B cell (primary cell): ENCODE data around the gene LY9. TPM values are rescaled to one million over a fixed set of nuclear protein-coding genes. Genes with fewer than 3 reads are reported as not detected.

Source experiments
- ATAC-seq: fragments of 200-7000 bp; cut with Tn5 transposase; one replicate; pipeline ENCODE4 v1.10.0; 2021; ENCODE audit warnings: low read depth, mild to moderate bottlenecking, moderate number of reproducible peaks, moderate library complexity
- CTCF ChIA-PET: fragments of 350-600 bp; sonication (Branson Sonifier 250); formaldehyde crosslinking; loops from one replicate; lab custom pipeline; 2021; ENCODE audit warnings: antibody characterized with exemption, inconsistent platforms; lab: Charles Lee
- POLR2A ChIA-PET: fragments of 350-600 bp; sonication (Branson Sonifier 250); formaldehyde crosslinking; loops from one replicate; lab custom pipeline; 2021; ENCODE audit warnings: antibody characterized with exemption; lab: Charles Lee
- DNase-seq: peaks from one replicate; pipeline ENCODE4 v3.0.0; 2013
- H2AFZ ChIP-seq: 2 replicates; pipeline ENCODE4 v1.6.1; 2012; ENCODE audit warnings: mild to moderate bottlenecking, low read depth, low read length; ENCODE audit not compliant: insufficient read depth, poor library complexity, severe bottlenecking
- H3K27ac ChIP-seq, 2 donors: 1 replicate in 1 of 2; 2 replicates in 1 of 2; pipeline ENCODE4 v1.5.1; 2012 to 2013; ENCODE audit warnings: low read length in 2 of 2, mild to moderate bottlenecking in 2 of 2, moderate library complexity in 1 of 2
- H3K27me3 ChIP-seq, 4 experiments: fragments of 200-600 bp in 1 of 4; sonication (generic) in 1 of 4; replicated peaks in 1 of 4; 1 replicate in 2 of 4; 2 replicates in 2 of 4; pipeline versions ENCODE4 v1.6.1 to v1.7.0; 2013 to 2016; ENCODE audit warnings: low read length in 3 of 4, mild to moderate bottlenecking in 2 of 4, mixed read lengths in 1 of 4, moderate library complexity in 1 of 4; ENCODE audit not compliant: insufficient read depth in 4 of 4, control insufficient read depth in 3 of 4; ENCODE audit errors: control extremely low read depth in 1 of 4
- H3K36me3 ChIP-seq, 2 experiments: replicated peaks in 1 of 2; 1 replicate in 1 of 2; 2 replicates in 1 of 2; pipeline versions ENCODE4 v1.6.1 to v1.7.1; 2013; ENCODE audit warnings: low read length in 1 of 2; ENCODE audit not compliant: insufficient read depth in 2 of 2, control insufficient read depth in 1 of 2; ENCODE audit errors: control extremely low read depth in 1 of 2, extremely low read depth in 1 of 2
- H3K4me1 ChIP-seq, 2 donors: fragments of 200-600 bp in 1 of 2; sonication (generic) in 1 of 2; 1 replicate in 1 of 2; 2 replicates in 1 of 2; pipeline versions ENCODE4 v1.5.1 to v1.6.1; 2013 to 2017; ENCODE audit warnings: low read length in 2 of 2; ENCODE audit not compliant: control insufficient read depth in 2 of 2, insufficient read depth in 2 of 2
- H3K4me2 ChIP-seq: replicated peaks from 2 replicates; pipeline ENCODE3; 2012; ENCODE audit warnings: mild to moderate bottlenecking, low read depth, low read length; ENCODE audit not compliant: poor library complexity, severe bottlenecking
- H3K4me3 ChIP-seq, 5 experiments: fragments of 200-600 bp in 1 of 5; sonication (generic) in 1 of 5; 1 replicate in 3 of 5; 2 replicates in 2 of 5; pipeline versions ENCODE4 v1.5.1 to v1.7.0; 2011 to 2016; ENCODE audit warnings: low read length in 4 of 5, mild to moderate bottlenecking in 4 of 5, low read depth in 2 of 5, control low read depth in 1 of 5, moderate library complexity in 1 of 5; ENCODE audit not compliant: insufficient read depth in 1 of 5; ENCODE audit errors: control extremely low read depth in 1 of 5, extremely low read depth in 1 of 5
- H3K79me2 ChIP-seq: fragments of 200-600 bp; sonication (generic); one replicate; pipeline ENCODE4 v1.6.0; 2016; ENCODE audit warnings: low read length; ENCODE audit not compliant: control insufficient read depth, insufficient read depth
- H3K9ac ChIP-seq: fragments of 200-600 bp; sonication (generic); 2 replicates; pipeline ENCODE4 v1.6.1; 2017; ENCODE audit warnings: mild to moderate bottlenecking, low read length, moderate library complexity
- H3K9me3 ChIP-seq, 3 donors: one replicate each; pipeline versions ENCODE4 v1.6.1 to v1.7.1; 2013; ENCODE audit warnings: low read length in 2 of 3; ENCODE audit not compliant: control insufficient read depth in 2 of 3, insufficient read depth in 1 of 3; ENCODE audit errors: control extremely low read depth in 1 of 3
- H4K20me1 ChIP-seq: 2 replicates; pipeline ENCODE4 v1.6.0; 2012; ENCODE audit warnings: mild to moderate bottlenecking, low read length; ENCODE audit not compliant: insufficient read depth, control insufficient read depth, poor library complexity, severe bottlenecking
- H3K27ac Mint-ChIP-seq: one replicate; pipeline ENCODE4 v1.8.0; 2021; ENCODE audit warnings: mixed read lengths
- H3K27me3 Mint-ChIP-seq: one replicate; pipeline ENCODE4 v1.8.0; 2021; ENCODE audit warnings: mixed read lengths
- H3K4me1 Mint-ChIP-seq: one replicate; pipeline ENCODE4 v1.8.0; 2021; ENCODE audit warnings: mixed read lengths
- H3K4me3 Mint-ChIP-seq: one replicate; pipeline ENCODE4 v1.8.0; 2021; ENCODE audit warnings: mixed read lengths
- H3K9me3 Mint-ChIP-seq: one replicate; pipeline ENCODE4 v1.8.0; 2022; ENCODE audit warnings: mixed read lengths; ENCODE audit not compliant: insufficient read depth
- CTCF ChIP-seq: fragments of 200-600 bp; IDR thresholded peaks from one replicate; pipeline ENCODE4 v1.8.0; 2022; ENCODE audit warnings: antibody characterized with exemption, mild to moderate bottlenecking
- EZH2 ChIP-seq: IDR thresholded peaks from 2 replicates; pipeline ENCODE4 v1.6.1; 2012; ENCODE audit warnings: borderline replicate concordance, low read depth, mild to moderate bottlenecking, moderate library complexity, low read length; ENCODE audit not compliant: insufficient read depth, poor library complexity, severe bottlenecking
- WGBS: methylation state at CpG from one replicate; pipeline ENCODE4 v1.1.5; 2013; ENCODE audit warnings: missing lambda C conversion rate; ENCODE audit not compliant: insufficient coverage; 5-methylcytosine and 5-hydroxymethylcytosine counted together
- intact Hi-C: fragments of 100-400 bp; cut with micrococcal nuclease; formaldehyde crosslinking; loops from one replicate; pipeline ENCODE4 v1.10.0; 2022
- polyA plus RNA-seq: library from polyadenylated mRNA; depleted of rRNA; stranded (reverse); fragments of >200 nt; gene quantifications from 2 replicates; pipeline ENCODE4 v1.2.3, GENCODE V29; 2012
- total RNA-seq, 2 donors: library from RNA; stranded (reverse); fragments of 120-200 nt in 1 of 2; gene quantifications; 1 replicate in 1 of 2; 2 replicates in 1 of 2; pipeline versions ENCODE4 v1.2.3 to v1.2.4, GENCODE V29; 2013 to 2022

LY9 gene
- total and polyA plus RNA-seq, 2 donors (not counting 1 experiment from before 2014, with no cell fraction given), result 252 to 365 TPM

GRCh38 chr1:160853014-160853413, 57.0 kb downstream of the LY9 start:
- peaks cover 3% of the 10 kb centered on the region for H3K27me3 Mint-ChIP-seq
- TF ChIP-seq CTCF, result no peak
- no peak for TF ChIP-seq EZH2
- Histone ChIP-seq H2AFZ (no peak overlapping the region), H3K9ac (no peak overlapping the region), H3K4me3 (no peak overlapping the region), H3K36me3 (no peaks in the 10 kb centered on the region), H3K4me1 (no peaks in the 10 kb centered on the region), H3K79me2 (no peaks in the 10 kb centered on the region), H3K27me3 (peaks cover 0 to 5% (median 0%) of the 10 kb centered on the region in 4 experiments), H3K9me3 (peaks cover 1 to 4% (median 4%) of the 10 kb centered on the region in 3 donors), H4K20me1 (no peaks in the 10 kb centered on the region), H3K4me2 (no peak overlapping the region), H3K27ac (no peak overlapping the region)
- ChIA-PET CTCF (no interaction called here), POLR2A (no interaction called here)
- ATAC-seq, result no peak
- no peaks in the 10 kb centered on the region for H3K9me3 Mint-ChIP-seq
- no peak for DNase-seq
- intact Hi-C loops, result no loop called here
- no peaks in the 10 kb centered on the region for H3K4me1 Mint-ChIP-seq
- WGBS, result no CpG with 5 or more reads among the region's 3 CpGs
- no peak overlapping the region for H3K27ac Mint-ChIP-seq
- H3K4me3 Mint-ChIP-seq, result no peak overlapping the region

GRCh38 chr1:160853754-160854153, 57.8 kb downstream of the LY9 start:
- Histone ChIP-seq H3K9me3 (peaks cover 1 to 4% (median 4%) of the 10 kb centered on the region in 3 donors), H3K36me3 (no peaks in the 10 kb centered on the region), H3K4me1 (no peaks in the 10 kb centered on the region), H3K27me3 (peaks cover 0 to 5% (median 0%) of the 10 kb centered on the region in 4 experiments), H3K4me2 (no peak overlapping the region), H3K79me2 (no peaks in the 10 kb centered on the region), H3K4me3 (no peak overlapping the region), H3K9ac (no peak overlapping the region), H3K27ac (no peak overlapping the region), H2AFZ (no peak overlapping the region), H4K20me1 (no peaks in the 10 kb centered on the region)
- Mint-ChIP-seq H3K9me3 (no peaks in the 10 kb centered on the region), H3K27me3 (peaks cover 4% of the 10 kb centered on the region), H3K4me1 (no peaks in the 10 kb centered on the region), H3K4me3 (no peak overlapping the region), H3K27ac (no peak overlapping the region)
- intact Hi-C loops, result no loop called here
- DNase-seq (no peak), ATAC-seq (no peak)
- ChIA-PET CTCF (no interaction called here), POLR2A (no interaction called here)
- no peak for TF ChIP-seq EZH2
- TF ChIP-seq CTCF, result no peak
- 83% methylated on average over 2 of the region's 2 CpGs for WGBS
